ENCODE measurements around the gene ADGRL2. TPM values are rescaled to one million over a fixed set of nuclear protein-coding genes. Genes with fewer than 3 reads are reported as not detected.
"Not testable (repeated sequence)": the region's sequence is repeated elsewhere in the genome, so short reads cannot be mapped to it uniquely, and the experiment has no call there.

ADGRL2 gene
- total and polyA plus RNA-seq, 11 donors, result 16.9 to 82.8 (median 54.3) TPM

GRCh38 chr1:81880781-81881180 is 80.0 kb downstream of the ADGRL2 start:
- intact Hi-C loops (cut with DNase I), result no loop called here
- 85 to 100% (median 97%) methylated on average over 1 of the region's 1 CpG for WGBS, 4 donors
- TF ChIP-seq, protein P1, sequence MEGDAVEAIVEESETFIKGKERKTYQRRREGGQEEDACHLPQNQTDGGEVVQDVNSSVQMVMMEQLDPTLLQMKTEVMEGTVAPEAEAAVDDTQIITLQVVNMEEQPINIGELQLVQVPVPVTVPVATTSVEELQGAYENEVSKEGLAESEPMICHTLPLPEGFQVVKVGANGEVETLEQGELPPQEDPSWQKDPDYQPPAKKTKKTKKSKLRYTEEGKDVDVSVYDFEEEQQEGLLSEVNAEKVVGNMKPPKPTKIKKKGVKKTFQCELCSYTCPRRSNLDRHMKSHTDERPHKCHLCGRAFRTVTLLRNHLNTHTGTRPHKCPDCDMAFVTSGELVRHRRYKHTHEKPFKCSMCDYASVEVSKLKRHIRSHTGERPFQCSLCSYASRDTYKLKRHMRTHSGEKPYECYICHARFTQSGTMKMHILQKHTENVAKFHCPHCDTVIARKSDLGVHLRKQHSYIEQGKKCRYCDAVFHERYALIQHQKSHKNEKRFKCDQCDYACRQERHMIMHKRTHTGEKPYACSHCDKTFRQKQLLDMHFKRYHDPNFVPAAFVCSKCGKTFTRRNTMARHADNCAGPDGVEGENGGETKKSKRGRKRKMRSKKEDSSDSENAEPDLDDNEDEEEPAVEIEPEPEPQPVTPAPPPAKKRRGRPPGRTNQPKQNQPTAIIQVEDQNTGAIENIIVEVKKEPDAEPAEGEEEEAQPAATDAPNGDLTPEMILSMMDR (IDR thresholded peaks at IDR 0.05), result no peak
- no peak for TF ChIP-seq POLR2A (IDR thresholded peaks at IDR 0.05)
- DNase-seq, result no peak
- H3K36me3 ChIP-seq, result no peaks in the 10 kb centered on the region
- no peak overlapping the region for H3K4me3 ChIP-seq
- no peaks in the 10 kb centered on the region for H3K9me3 ChIP-seq
- H3K27me3 ChIP-seq, result no peaks in the 10 kb centered on the region
- H3K4me1 ChIP-seq, result peaks cover 2 to 57% (median 34%) of the 10 kb centered on the region in 12 donors
- H3K27ac ChIP-seq, result no peak overlapping the region
- ATAC-seq, result no peak

DNA sequence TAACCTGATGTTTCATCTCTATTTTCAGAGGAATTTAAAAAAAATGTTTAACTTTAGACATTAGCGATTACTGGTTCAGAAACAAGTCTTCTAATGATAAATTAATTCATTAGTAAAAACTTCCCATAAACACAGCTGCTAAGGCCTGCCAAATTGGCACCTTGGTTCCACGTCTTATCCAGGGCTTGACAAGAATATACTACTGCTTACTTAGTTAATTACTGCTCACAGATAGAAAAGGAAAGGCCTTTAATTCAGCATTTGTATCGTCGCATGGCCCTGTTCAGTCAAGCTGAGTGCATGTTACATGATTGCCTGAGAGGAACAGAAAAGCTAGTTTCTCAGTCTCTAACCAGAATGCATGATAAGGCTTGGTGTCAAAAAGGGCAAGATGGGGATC is 84.6 kb downstream of the ADGRL2 start:
- Histone ChIP-seq H3K9me3 (no peaks in the 10 kb centered on the region), H3K27ac (no peak overlapping the region), H3K27me3 (no peaks in the 10 kb centered on the region), H3K4me1 (peaks cover 0 to 44% (median 14%) of the 10 kb centered on the region in 12 donors), H3K36me3 (no peaks in the 10 kb centered on the region), H3K4me3 (no peak overlapping the region)
- intact Hi-C loops (cut with DNase I), result no loop called here
- TF ChIP-seq, protein P1 (IDR thresholded peaks at IDR 0.05), result no peak
- TF ChIP-seq POLR2A (IDR thresholded peaks at IDR 0.05), result no peak
- ATAC-seq, result no peak
- WGBS, 4 donors, result 67 to 76% (median 74%) methylated on average over 4 of the region's 4 CpGs
- DNase-seq, result no peak

- H3K4me3 ChIP-seq; DNase-seq; H3K27ac ChIP-seq; H3K36me3 ChIP-seq; H3K9me3 ChIP-seq; intact Hi-C loops (cut with DNase I); ATAC-seq; H3K27me3 ChIP-seq: not testable (repeated sequence)
- 89 to 93% (median 92%) methylated on average over 6 of the region's 6 CpGs for WGBS, 4 donors
- peaks cover 0 to 41% (median 15%) of the 10 kb centered on the region in 12 donors for H3K4me1 ChIP-seq
Observed at GRCh38 chr1:81886292-81886691, 85.6 kb downstream of the ADGRL2 start.

- Histone ChIP-seq H3K9me3 (no peaks in the 10 kb centered on the region), H3K36me3 (no peaks in the 10 kb centered on the region), H3K27me3 (no peaks in the 10 kb centered on the region), H3K4me3 (no peak overlapping the region), H3K27ac (no peak overlapping the region), H3K4me1 (peaks cover 0 to 43% (median 13%) of the 10 kb centered on the region in 12 donors)
- DNase-seq, result no peak
- WGBS, 4 donors, result 55 to 58% (median 56%) methylated on average over 5 of the region's 5 CpGs
- TF ChIP-seq, protein P1 (IDR thresholded peaks at IDR 0.05), result no peak
- TF ChIP-seq POLR2A (IDR thresholded peaks at IDR 0.05), result no peak
- ATAC-seq, result no peak
- intact Hi-C loops (cut with DNase I), result no loop called here
Observed at GRCh38 chr1:81887421-81888144, 86.8 kb downstream of the ADGRL2 start.

DNA sequence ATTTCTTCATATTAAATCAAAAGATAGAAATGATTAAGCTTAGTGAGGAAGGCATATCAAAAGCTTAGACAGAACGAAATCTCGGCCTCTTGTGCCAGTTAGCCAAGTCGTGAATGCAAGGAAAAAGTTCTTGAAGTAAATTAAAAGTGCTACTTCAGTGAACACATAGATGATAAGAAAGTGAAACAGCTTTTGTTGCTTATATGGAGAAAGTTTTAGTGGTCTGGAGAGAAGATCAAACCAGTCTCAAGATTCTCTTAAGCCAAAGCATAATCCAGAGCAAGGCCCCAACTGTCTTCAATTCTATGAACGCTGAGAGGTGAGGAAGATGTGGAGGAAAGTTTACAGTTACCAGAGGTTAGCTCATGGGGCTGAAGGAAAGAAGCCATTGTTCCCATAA is 88.4 kb downstream of the ADGRL2 start:
- H3K4me3 ChIP-seq, result no peak overlapping the region
- H3K36me3 ChIP-seq, result no peaks in the 10 kb centered on the region
- DNase-seq, result no peak
- ATAC-seq, result no peak
- H3K27ac ChIP-seq, result no peak overlapping the region
- intact Hi-C loops (cut with DNase I), result no loop called here
- H3K27me3 ChIP-seq, result no peaks in the 10 kb centered on the region
- H3K9me3 ChIP-seq, result no peaks in the 10 kb centered on the region
- WGBS, 4 donors, result 90 to 92% (median 91%) methylated on average over 4 of the region's 4 CpGs
- H3K4me1 ChIP-seq, result peaks cover 0 to 51% (median 9%) of the 10 kb centered on the region in 12 donors
- TF ChIP-seq POLR2A (IDR thresholded peaks at IDR 0.05), result no peak
- TF ChIP-seq, protein P1 (IDR thresholded peaks at IDR 0.05), result no peak
